Occipital lobe (tissue), 2 donors: ENCODE results near the gene KLRC4. TPM values are rescaled to one million over a fixed set of nuclear protein-coding genes. Genes with fewer than 3 reads are reported as not detected.
"Not testable (repeated sequence)": the region's sequence is repeated elsewhere in the genome, so short reads cannot be mapped to it uniquely, and the experiment has no call there.

Experiments
- DNase-seq: peaks from one replicate; lab custom pipeline; 2025; lab: John Stamatoyannopoulos, UW
- total RNA-seq: library from RNA; depleted of rRNA; stranded (reverse); fragments of >200 nt; gene quantifications from one replicate; pipeline ENCODE4 v1.2.3, GENCODE V29; 2014

Gene KLRC4
- total RNA-seq, 1 donor from 2014 or later: not detected

DNA sequence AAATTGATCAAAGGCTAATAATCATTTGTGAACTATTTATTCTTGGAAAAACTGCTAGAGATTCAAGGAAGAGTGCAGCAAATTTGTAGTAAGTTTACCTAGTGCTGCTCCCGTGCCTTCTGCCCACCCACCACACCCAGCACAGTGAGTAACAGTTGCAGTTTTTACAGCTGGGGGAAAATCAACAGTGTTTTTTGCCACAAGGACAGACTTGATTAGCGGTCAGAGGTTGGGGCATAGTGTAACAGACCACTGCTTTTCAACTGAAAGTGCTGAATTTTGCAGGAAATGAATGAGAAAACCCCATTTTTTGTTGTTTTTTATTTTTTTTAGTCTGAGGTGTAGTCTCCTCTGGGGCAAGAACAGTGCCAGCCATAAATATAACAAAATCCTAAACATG is 12.3 kb downstream of the KLRC4 start:
- no peak for DNase-seq

DNA sequence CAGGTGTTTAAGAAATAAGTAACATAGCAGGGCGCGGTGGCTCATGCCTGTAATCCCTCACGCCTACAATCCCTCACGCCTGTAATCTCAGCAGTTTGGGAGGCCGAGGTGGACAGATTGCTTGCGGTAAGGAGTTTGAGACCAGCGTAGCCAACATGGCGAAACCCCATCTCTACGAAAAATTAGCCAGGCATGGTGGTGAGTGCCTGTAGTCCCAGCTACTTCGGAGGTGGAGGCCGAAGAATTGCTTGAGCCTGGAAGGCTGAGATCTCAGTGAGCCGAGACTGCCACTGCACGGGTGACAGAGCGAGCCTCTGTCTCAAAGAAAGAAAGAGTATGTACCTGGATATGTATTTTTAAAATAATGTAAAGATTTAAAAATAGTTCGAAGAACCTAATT is 13.4 kb downstream of the KLRC4 start:
- not testable (repeated sequence) for DNase-seq

DNA sequence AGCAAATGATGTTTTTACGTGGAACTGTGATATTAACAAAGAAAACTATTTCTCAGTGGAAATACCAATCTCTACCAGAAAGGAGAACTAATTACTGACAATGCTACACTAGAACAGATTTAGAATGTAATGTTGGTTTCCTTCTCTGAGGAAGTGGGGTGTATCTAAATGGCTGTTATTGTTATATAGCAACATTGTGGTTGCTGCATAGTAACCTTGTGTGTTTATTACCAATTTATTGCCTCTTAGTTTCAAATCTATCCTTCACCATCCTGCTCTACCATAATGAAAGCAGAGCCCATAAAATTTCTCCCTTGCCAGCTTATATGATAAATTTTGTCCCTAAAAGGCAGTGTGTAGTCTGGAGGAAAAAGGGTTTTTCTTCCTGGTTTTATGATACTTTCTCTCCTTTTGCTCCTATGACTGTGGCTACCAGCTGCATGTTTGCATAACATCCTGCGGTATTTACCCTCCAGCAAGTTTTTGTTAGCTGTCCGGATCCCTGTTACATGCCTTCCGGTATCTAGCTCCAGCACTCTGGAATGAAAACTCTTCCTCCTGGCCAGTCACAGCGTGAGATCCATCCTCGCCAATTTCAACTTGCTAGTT is 14.1 kb downstream of the KLRC4 start:
- no peak for DNase-seq

DNA sequence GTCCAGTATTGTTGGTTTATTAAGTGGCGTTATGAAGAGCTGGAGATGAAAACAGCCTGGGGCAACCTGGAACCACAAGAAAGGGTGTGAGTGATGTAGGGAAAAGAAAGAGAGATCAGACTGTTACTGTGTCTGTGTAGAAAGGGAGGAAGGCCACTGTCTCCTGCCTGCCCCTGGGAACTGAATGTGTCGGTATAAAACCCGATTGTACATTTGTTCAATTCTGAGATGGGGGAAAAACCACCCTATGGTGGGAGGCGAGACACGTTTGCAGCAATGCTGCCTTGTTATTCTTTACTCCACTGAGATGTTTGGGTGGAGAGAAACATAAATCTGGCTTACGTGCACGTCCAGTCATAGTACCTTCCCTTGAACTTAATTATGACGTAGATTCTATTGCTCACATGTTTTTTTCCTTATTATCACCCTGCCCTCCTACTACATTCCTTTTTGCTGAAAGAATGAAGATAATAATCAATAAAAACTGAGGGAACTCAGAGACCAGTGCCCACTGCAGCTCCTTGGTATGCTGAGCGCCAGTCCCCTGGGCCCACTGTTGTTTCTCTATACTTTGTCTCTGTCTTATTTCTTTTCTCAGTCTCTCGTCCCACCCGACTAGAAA is 14.9 kb downstream of the KLRC4 start:
- DNase-seq: not testable (repeated sequence)

DNA sequence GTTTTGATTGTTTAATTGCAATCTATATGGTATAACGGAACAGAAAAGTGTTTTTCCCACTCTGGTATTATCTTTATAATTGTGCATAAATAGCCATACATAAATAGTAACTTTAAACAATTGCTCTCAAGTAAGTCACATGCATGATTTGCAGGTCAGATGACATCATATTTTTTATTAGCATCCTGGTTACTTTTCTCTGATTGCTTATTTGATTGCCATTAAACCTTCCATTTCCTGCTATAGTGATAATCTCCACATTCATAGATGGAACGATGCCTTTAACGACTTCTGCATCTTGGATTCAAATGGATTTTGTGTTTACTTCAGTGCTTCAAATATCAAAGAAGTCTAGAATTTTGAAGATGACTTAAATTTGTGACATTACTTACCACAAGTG is 16.3 kb downstream of the KLRC4 start:
- DNase-seq: no peak

DNA sequence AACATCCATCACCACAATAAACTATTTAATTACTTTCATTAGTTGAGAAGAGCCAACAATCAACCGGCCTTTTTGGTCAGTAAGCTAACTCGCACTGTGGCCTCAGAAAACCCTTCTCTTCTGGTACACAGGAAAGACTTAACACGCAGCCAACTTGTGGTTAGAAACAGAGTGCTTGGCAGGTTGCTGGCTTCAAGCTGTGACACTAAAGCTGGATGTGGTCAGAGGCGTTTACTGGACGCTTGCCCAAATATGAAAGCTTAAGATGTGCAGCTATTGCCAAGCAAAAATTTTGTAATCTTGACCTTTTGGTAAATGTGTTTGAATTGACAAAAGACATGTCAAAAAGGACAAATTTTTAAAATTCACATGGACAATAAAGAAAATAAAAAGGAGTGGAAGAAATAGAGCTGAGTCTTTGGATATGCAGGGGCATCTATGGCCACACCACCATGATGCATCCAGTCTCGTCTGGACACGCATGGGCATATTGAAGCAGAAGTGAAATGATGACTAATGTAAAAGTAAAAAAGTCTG is 17.1 kb downstream of the KLRC4 start:
- no peak for DNase-seq

DNA sequence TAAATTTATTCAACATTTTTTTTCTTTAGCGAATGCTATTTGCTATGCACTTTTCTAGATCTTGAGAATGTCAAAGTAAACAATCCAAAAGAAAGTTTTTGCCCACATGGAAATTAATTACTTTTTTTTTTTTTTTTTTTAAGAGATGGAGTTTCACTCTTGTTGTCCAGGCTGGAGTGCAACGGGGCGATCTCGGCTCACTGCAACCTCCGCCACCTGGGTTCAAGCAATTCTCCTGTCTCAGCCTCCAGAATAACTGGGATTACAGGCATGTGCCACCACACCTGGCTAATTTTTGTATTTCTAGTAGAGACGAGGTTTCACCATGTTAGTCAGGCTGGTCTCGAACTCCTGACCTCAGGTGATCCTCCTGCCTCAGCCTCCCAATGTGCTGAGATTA is 18.6 kb downstream of the KLRC4 start:
- DNase-seq: not testable (repeated sequence)

DNA sequence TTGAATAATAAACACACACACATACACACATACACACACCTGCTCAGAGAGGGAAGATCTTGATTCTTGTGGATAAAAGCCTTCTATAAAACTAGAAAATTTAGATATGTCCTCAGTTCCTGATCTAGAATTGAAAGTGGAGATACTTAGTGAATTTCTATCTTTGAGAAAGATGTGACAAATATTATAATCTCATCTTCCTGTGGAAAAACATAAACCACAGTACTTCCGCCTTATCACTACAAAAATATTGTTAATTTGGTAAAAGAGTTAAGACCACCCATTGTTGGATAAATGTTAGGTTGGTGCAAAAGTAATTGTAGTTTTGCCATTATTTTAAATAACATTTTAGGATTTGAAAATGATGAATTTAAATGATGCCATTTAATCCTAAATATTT is 19.7 kb downstream of the KLRC4 start, which contains the start of gene KLRK1:
TSS of gene KLRK1 (minus strand) at position 138 of the 400 bp plus-strand sequence. CDS start 1,231 bp downstream, outside the sequence.
- no peak for DNase-seq

DNA sequence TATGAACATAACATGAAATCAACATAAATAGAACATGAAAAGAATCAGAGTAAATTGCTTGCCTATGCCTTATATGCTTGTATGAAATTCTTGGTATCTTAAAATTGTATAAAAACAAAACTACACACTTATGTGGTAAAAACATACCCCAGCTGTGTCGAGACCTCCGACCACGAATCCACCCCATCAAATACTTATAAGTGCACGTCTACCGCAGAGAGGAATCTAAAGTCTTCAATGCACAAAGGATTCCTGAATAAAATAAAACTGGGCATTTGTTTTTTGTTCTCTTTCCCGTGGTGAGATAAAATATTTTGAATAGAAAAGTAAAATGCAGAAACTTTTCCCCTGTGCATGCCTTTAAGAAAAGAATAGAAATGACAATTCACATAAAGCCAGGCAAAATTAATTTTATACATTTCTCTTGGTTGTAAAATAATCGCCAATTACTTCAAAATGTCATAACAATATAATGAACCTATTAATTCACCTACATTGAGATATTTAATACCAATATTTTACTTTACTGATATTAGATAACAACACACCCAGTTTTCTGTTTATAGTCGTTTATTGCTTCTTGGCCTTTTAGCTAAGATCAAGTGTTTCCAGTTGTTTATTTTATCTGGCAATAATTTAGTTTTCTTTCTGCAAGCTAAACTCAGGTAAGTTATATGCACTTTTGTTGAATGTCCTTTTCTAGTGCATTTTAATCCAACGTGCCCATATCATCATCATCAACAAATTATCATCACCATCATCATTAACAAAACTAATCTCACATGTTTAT is 20.7 kb downstream of the KLRC4 start:
- DNase-seq: no peak

DNA sequence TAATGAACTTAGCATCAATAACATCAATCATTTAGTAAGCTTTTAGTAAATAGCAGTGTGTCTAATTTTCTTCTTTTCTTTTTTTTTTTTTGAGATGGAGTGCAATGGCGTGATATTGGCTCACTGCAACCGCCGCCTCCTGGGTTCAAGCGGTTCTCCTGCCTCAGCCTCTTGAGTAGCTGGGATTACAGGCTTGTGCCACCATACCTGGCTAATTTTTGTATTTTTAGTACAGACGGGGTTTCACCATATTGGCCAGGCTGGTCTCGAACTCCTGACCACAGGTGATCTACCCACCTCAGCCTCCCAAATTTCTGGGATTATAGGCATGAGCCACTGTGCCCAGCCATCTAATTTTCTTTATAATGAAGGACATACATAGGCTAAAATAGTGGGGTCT is 22.1 kb downstream of the KLRC4 start:
- not testable (repeated sequence) for DNase-seq

DNA sequence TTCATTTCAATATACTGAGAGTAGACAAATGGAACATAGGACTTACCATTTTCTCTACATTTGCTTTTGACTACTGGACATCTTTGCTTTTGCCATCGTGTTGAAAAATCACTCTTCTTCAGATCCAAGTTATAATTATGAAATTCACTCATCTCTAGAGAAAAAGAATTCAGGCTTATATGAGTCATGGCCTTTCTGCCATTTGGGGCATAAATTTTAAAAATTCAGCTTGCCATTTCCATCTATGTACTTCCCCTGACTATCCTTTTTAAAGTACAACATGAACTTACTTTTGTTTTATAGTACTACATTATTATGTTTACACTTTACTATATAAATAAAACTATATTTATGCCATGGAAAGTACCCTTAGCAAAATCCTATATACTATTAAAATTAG is 22.7 kb downstream of the KLRC4 start:
- DNase-seq: no peak

DNA sequence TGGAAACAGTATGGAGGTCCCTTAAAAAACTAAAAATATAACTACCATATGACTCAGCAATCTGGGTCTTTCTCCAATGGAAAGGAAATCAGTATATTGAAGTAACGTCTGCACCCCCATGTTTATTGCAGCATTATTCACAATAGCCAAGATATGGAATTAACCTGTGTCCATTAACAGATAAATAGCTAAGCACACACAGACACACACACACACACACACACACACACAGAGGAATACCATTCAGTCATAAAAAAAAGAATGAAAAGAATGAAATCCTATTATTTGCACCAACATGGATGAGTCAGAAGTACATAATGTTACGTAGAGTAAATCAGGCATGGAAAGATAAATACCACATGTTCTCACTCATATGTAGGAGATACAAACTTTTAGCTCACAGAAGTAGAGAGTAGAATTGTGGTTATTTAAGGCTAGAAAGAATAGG is 24.4 kb downstream of the KLRC4 start:
- DNase-seq: no peak

DNA sequence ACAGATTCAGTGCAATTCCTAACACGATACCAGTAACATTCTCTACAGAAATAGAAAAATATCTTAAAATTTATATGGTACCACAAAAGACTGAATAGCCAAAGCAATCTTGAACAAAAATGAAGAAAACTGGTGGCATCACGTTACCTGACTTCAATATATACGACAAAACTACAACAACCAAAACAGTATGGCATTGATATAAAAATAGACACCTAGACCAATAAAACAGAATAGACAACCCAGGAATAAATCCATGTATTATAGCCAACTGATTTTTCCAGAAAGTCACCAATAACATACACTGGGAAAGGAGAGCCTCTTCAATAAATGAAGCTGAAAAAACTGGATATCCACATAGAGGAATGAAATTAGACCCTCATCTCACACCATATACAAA is 25.4 kb downstream of the KLRC4 start:
- DNase-seq: no peak

DNA sequence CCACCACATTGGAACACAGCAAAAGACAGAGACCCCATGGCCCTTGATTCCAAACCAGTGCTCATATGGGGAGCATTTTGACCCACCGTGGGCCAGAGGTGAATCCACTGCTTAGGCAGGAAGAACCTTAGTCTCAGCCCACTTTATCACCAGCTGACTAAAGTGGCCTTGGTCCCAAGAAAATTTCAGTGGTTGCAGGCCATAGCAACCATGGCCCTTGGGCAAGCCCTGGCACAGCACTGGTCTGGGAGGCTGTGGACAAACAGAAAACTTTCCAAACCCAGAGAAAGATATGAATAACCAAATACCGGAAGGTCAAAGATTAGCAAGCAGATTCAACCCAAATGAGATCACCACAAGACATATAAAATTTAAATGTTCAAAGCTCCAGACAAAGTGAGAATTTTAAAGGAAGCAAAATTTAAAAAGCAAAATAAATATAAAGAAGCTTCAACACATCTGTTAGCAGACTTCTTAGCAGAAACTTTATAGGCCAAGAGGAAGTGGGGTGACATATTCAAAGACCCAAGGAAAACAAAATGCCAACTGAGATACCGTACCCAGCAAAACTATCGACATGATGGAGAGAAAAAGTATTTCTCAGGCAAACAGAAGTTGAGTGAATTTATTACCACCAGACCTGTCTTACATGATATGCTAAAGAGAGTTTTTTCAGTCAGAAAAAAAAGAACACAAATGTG is 27.5 kb downstream of the KLRC4 start:
- DNase-seq: no peak

DNA sequence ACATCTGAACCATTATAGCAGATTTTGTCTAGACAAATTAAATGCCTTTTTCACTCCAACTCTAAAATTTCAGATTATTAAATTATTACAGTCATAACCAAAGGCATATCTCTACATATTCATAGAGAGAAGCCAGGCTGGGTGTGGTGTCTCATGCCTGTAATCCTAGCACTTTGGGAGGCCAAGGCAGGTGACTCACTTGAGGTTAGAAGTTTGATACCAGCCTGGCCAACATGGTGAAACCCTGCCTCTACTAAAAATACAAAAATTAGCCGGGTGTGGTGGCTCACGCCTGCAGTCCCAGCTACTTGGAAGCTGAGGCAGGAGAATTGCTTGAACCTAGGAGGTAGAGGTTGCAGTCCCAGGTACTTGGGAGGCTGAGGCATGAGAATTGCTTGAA is 30.8 kb downstream of the KLRC4 start:
- DNase-seq: not testable (repeated sequence)

DNA sequence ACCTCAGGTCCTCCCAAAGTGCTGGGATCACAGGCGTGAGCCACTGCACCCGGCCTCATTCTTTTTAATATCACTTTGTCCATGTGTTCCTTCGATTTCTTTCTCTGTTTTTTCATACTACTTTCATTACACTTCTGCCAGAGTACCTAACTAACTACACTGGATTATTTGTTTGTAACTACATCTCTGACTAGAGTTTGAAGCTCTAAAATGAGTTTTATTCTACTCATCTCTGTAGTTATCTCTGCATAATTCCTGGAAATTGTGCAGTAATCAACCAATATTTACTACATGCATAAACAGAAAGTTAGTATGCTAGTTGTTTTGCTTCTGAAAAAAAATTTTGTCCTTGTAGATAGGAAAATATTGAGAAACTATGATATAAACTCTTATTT is 34.9 kb downstream of the KLRC4 start:
- DNase-seq: no peak

DNA sequence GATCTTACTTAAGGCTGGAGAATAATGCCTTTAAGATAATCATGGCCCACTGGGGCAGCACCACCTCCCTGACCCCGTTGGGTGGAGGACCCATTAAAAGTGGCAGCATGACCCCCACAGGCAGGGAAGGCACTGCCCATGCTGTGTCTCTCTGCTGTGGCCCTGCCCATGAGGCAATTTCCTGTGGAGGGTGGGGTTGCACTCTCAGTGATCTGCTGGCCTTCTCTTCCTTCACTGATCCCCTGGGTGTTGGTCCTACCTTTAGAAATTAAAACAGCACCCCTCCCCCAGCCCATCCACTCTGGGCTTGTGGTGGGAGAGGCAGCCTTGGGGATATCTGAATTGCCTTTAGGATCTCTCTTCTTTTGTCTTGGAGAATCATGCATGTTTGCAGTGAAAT is 37.0 kb downstream of the KLRC4 start:
- no peak for DNase-seq

DNA sequence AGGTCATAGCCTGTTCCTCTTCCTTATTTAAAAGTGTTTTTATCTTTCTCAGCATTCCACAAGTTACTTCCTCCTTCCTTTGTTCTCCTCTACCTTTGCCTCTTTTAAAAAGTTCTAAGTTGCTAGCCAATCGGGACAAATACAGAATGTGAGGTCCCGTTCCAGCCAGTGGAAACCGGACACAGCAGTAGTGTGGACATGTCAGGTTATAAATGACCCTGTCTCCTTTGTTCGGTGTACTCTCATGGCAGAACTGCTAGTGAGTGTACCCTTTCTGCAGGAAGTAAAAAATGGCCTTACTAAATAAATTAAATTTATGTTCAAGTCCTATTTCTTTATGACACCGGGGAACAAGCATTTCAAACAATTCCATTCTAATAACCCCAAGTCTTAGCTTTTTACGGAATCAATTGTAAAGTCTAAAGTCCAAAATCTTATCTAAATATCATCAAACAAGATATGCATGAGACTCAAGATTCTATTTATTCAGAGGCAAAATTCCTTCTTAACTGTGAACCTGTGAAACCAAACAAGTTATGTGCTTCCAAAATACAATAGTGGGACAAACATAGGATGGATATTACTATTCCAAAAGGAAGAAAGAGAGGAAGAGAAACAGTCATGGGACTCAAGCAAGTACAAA is 37.5 kb downstream of the KLRC4 start:
- DNase-seq: not testable (repeated sequence)

DNA sequence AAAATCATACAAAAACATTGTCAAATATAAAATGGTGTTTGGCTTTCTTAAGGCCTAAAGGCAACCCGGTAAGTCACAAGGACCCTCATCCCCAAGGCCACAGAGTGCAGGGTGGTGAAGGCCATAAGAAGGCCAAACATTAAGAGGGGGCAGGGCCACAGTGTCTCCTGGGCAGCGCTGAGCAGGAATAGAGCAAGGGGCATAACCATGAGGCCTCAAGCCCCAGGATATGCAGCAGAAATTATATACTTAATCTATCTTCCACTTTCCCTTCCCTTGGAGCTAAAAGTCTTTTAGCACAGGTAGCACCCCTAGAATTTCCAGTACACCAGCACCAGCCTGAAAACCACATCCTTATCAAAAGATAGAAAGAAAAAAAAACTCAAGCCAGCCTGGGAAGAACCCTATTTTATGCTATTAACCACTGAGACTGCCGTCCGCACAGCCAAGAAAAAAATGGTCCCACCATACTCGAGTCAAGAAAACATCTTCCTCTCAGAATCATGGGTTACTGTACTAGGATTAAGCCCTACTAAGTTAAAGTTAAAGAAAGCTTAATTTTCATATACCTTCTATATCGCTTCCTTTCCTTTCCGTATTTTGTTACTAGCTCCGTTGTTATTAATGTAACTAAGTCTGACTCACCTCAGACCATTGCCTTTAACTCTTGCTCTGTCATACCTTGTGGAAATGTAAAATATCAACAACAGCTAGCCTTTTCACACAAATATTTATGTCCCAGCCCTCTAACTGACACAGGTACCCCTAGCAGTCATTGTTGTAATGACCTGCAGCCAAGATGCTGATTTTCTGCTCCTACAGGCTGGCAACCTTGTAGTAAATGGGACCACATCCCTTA is 39.8 kb downstream of the KLRC4 start:
- DNase-seq: no peak
